Loucy (cell line): ENCODE results near the gene TEX2.

ENCODE experiments used
- EZH2phosphoT487 ChIP-seq: fragments of 200-600 bp; IDR thresholded peaks from 2 replicates; pipeline ENCODE4 v1.6.1; 2018; ENCODE audit warnings: antibody characterized with exemption, mild to moderate bottlenecking, moderate library complexity, borderline replicate concordance
- TF ChIP-seq, protein P1 (sequence below): fragments of 200-600 bp; sonication (generic); conservative IDR thresholded peaks from 2 replicates; pipeline ENCODE4 v1.5.1; 2014; ENCODE audit warnings: mild to moderate bottlenecking, antibody characterized with exemption, low read length

DNA sequence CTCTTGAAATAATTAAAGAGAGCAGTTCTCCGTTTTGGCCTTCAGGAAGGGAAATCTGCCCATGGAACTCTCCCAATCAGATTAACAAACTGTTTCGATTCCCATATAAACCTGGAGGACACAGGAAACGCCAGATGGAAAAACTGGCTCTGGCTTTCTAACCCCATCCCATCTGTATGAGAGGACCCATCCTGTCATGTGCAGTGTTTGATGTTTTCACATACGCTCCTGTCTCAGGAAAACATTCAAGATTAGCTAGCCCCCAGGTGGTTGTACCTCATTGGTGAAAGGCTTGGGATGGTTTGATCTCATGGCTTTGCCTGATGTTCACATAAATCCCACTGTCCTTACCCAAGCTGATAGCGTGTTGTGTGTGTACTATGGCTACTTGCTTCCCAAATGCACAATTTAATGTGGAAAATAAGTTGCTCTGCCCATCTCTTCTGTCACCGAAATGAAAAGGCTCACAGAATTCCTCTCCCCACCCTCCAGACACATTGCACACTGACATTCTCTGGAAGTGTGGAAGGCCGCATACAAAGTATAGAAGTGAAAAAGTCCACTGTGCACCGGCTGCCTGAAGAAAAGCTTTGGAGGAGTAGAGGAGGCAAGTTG is 114.9 kb downstream of the TEX2 start:
- TF ChIP-seq, protein P1, sequence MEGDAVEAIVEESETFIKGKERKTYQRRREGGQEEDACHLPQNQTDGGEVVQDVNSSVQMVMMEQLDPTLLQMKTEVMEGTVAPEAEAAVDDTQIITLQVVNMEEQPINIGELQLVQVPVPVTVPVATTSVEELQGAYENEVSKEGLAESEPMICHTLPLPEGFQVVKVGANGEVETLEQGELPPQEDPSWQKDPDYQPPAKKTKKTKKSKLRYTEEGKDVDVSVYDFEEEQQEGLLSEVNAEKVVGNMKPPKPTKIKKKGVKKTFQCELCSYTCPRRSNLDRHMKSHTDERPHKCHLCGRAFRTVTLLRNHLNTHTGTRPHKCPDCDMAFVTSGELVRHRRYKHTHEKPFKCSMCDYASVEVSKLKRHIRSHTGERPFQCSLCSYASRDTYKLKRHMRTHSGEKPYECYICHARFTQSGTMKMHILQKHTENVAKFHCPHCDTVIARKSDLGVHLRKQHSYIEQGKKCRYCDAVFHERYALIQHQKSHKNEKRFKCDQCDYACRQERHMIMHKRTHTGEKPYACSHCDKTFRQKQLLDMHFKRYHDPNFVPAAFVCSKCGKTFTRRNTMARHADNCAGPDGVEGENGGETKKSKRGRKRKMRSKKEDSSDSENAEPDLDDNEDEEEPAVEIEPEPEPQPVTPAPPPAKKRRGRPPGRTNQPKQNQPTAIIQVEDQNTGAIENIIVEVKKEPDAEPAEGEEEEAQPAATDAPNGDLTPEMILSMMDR = no peak
- no peak for TF ChIP-seq EZH2phosphoT487
